Neuron (in vitro differentiated cells): ENCODE data around the gene MGST3.
"Not testable (repeated sequence)": the region's sequence is repeated elsewhere in the genome, so short reads cannot be mapped to it uniquely, and the experiment has no call there.

Source experiments
- H2AFZ ChIP-seq: one replicate; pipeline ENCODE4 v1.6.1; 2013; ENCODE audit warnings: low read depth, mild to moderate bottlenecking, inconsistent platforms, low read length, moderate library complexity
- H3K27me3 ChIP-seq: one replicate; pipeline ENCODE4 v1.6.1; 2013; ENCODE audit warnings: low read length; ENCODE audit not compliant: insufficient read depth
- H3K36me3 ChIP-seq: one replicate; pipeline ENCODE4 v1.6.1; 2013; ENCODE audit warnings: low read length; ENCODE audit not compliant: insufficient read depth
- H3K4me1 ChIP-seq: one replicate; pipeline ENCODE4 v1.6.1; 2013; ENCODE audit warnings: low read length; ENCODE audit not compliant: insufficient read depth
- H3K4me3 ChIP-seq: 2 replicates; pipeline ENCODE4 v1.5.1; 2013; ENCODE audit warnings: mild to moderate bottlenecking, low read length, moderate library complexity
- H3K9me3 ChIP-seq: one replicate; pipeline ENCODE4 v1.6.1; 2013; ENCODE audit warnings: low read length

Gene MGST3

DNA sequence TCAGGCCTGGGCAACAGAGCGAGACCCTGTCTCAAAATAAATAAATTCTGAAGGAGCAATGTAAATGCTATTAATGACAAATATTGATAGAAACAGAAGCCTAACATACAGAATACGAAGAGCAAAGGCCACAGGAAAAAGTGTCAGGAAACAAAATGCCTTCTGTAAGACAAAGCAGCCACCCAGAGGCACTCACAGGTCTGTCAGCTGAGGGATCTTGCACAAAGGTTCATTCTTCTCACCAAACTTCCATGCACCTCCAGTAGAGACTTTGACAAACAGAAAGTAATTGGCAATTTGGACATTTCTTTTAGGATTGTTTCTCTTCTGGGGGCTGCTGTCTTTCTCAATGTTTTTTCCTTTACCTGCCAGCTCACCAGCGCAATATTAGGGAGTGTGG, 68.5 kb downstream of the MGST3 start:
- Histone ChIP-seq H3K36me3 (no peaks in the 10 kb centered on the region), H3K4me3 (no peak overlapping the region), H3K4me1 (peaks cover 1% of the 10 kb centered on the region), H2AFZ (no peak overlapping the region), H3K9me3 (no peaks in the 10 kb centered on the region), H3K27me3 (no peaks in the 10 kb centered on the region)

DNA sequence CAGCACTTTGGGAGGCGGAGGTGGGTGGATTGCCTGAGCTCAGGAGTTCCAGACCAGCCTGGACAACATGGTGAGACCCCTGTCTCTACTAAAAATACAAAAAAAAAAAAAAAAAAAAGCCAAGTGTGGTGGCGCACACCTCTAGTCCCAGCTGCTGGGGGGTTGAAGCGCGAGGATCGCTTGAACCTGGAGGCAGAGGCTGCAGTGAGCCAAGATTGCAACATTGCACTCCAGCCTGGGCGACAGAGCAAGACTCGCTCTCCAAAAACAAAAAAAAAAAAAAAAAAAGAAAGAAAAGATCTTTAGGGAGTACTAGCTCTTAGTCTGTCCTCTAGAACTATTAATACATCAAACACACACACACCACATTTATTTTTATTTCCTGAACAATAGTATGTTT, 70.9 kb downstream of the MGST3 start:
- H3K9me3 ChIP-seq, H3K36me3 ChIP-seq, H3K27me3 ChIP-seq, H2AFZ ChIP-seq, H3K4me3 ChIP-seq, H3K4me1 ChIP-seq: not testable (repeated sequence)

DNA sequence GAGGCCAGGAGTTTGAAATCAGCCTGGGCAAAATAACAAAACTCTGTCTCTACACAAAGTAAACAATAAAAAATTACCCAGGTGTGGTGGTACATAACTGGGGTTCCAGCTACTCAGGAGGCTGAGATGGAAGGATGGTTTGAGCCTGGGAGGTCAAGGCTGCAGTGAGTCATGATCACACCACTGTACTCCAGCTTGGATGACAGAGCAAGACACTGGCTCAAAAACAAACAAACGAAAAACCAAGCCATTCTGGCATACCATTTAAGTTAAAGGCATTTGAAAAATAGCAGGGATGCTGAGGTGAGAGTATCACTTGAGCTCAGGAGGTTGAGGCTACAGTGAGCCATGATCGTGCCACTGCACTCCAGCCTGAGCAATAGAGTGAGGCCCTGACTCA, 72.6 kb downstream of the MGST3 start:
- Histone ChIP-seq H3K4me3 (no peak overlapping the region), H3K9me3 (no peaks in the 10 kb centered on the region), H3K27me3 (no peaks in the 10 kb centered on the region), H3K36me3 (no peaks in the 10 kb centered on the region), H3K4me1 (peaks cover 1% of the 10 kb centered on the region), H2AFZ (no peak overlapping the region)
